ENCODE measurements around the gene IFNAR1. TPM values are rescaled to one million over a fixed set of nuclear protein-coding genes. Genes with fewer than 3 reads are reported as not detected.

IFNAR1 gene
- total and polyA plus RNA-seq, 8 donors, result 29.2 to 71.3 (median 34.0) TPM

GRCh38 chr21:33355355-33355754, 30.6 kb downstream of the IFNAR1 start:
- intact Hi-C loops (cut with DNase I), result no loop called here
- DNase-seq (no peak), ATAC-seq (no peak)
- H3K27me3 ChIP-seq, result no peaks in the 10 kb centered on the region
- H3K27ac ChIP-seq, result peak overlapping the region in 1 of 2 donors; percentile 42
- H3K4me3 ChIP-seq, result no peak overlapping the region
- no peak for TF ChIP-seq CTCF (IDR thresholded peaks at IDR 0.05)
- peaks cover 3 to 67% of the 10 kb centered on the region in 2 donors for H3K36me3 ChIP-seq
- no peaks in the 10 kb centered on the region for H3K9me3 ChIP-seq
- H3K4me1 ChIP-seq, result peaks cover 0 to 20% of the 10 kb centered on the region in 2 donors

GRCh38 chr21:33355996-33356395, 31.2 kb downstream of the IFNAR1 start:
- Histone ChIP-seq H3K4me3 (no peak overlapping the region), H3K9me3 (no peaks in the 10 kb centered on the region), H3K27me3 (no peaks in the 10 kb centered on the region), H3K27ac (no peak overlapping the region), H3K4me1 (peaks cover 0 to 26% of the 10 kb centered on the region in 2 donors), H3K36me3 (peaks cover 3 to 61% of the 10 kb centered on the region in 2 donors)
- no peak for ATAC-seq
- no peak for DNase-seq
- intact Hi-C loops (cut with DNase I), result no loop called here
- no peak for TF ChIP-seq CTCF (IDR thresholded peaks at IDR 0.05)

- H3K4me1 ChIP-seq, result peaks cover 0 to 38% of the 10 kb centered on the region in 2 donors
- peaks cover 3 to 49% of the 10 kb centered on the region in 2 donors for H3K36me3 ChIP-seq
- DNase-seq, result no peak
- intact Hi-C loops (cut with DNase I), result no loop called here
- no peak overlapping the region for H3K4me3 ChIP-seq
- no peak overlapping the region for H3K27ac ChIP-seq
- no peaks in the 10 kb centered on the region for H3K9me3 ChIP-seq
- ATAC-seq, result no peak
- no peaks in the 10 kb centered on the region for H3K27me3 ChIP-seq
- no peak for TF ChIP-seq CTCF (IDR thresholded peaks at IDR 0.05)
Observed at GRCh38 chr21:33357177-33357576, 32.4 kb downstream of the IFNAR1 start.

- intact Hi-C loops (cut with DNase I), result no loop called here
- Histone ChIP-seq H3K9me3 (no peaks in the 10 kb centered on the region), H3K4me1 (peaks cover 0 to 59% of the 10 kb centered on the region in 2 donors), H3K27me3 (no peaks in the 10 kb centered on the region), H3K27ac (peak overlapping the region in 1 of 2 donors; percentile 92), H3K36me3 (peaks cover 3 to 35% of the 10 kb centered on the region in 2 donors), H3K4me3 (no peak overlapping the region)
- DNase-seq (no peak), ATAC-seq (no peak)
- no peak for TF ChIP-seq CTCF (IDR thresholded peaks at IDR 0.05)
Observed at GRCh38 chr21:33359446-33359845, 34.7 kb downstream of the IFNAR1 start.

GRCh38 chr21:33360281-33360680, 35.5 kb downstream of the IFNAR1 start:
- ATAC-seq, result no peak
- no peak for TF ChIP-seq CTCF (IDR thresholded peaks at IDR 0.05)
- intact Hi-C loops (cut with DNase I), result no loop called here
- Histone ChIP-seq H3K36me3 (peaks cover 3 to 28% of the 10 kb centered on the region in 2 donors), H3K27me3 (no peaks in the 10 kb centered on the region), H3K9me3 (no peaks in the 10 kb centered on the region), H3K4me1 (peaks cover 0 to 61% of the 10 kb centered on the region in 2 donors), H3K27ac (peak overlapping the region in 1 of 2 donors; percentile 92), H3K4me3 (no peak overlapping the region)
- no peak for DNase-seq

Measured in left lung (tissue), 10 donors.